NCI-H2196 (cell line): ENCODE results near the gene GNA12.
"Not testable (repeated sequence)": the region's sequence is repeated elsewhere in the genome, so short reads cannot be mapped to it uniquely, and the experiment has no call there.

Experiments
- DNase-seq: peaks from one replicate; lab custom pipeline; 2025; ENCODE audit not compliant: unreplicated experiment; lab: John Stamatoyannopoulos, UW

The GNA12 gene

GRCh38 chr7:2866601-2867000 is 22.5 kb upstream of the GNA12 start:
- DNase-seq, result no peak

- DNase-seq, result peak; percentile 22
Observed at GRCh38 chr7:2864999-2865670, 21.0 kb upstream of the GNA12 start.

- DNase-seq, result no peak
Observed at GRCh38 chr7:2864204-2864985, 20.3 kb upstream of the GNA12 start.

- DNase-seq, result peak; percentile 22
Observed at GRCh38 chr7:2863461-2864066, 19.5 kb upstream of the GNA12 start.

GRCh38 chr7:2862831-2863361 is 18.8 kb upstream of the GNA12 start:
- DNase-seq, result no peak

- no peak for DNase-seq
Observed at GRCh38 chr7:2861509-2861908, 17.4 kb upstream of the GNA12 start.

GRCh38 chr7:2860627-2861133 is 16.6 kb upstream of the GNA12 start:
- peak; percentile 79 for DNase-seq

- no peak for DNase-seq
Observed at GRCh38 chr7:2859952-2860351, 15.8 kb upstream of the GNA12 start.

GRCh38 chr7:2858621-2859020 is 14.5 kb upstream of the GNA12 start:
- DNase-seq, result no peak

- no peak for DNase-seq
Observed at GRCh38 chr7:2856388-2857169, 12.5 kb upstream of the GNA12 start.

GRCh38 chr7:2855386-2855785 is 11.3 kb upstream of the GNA12 start:
- peak; percentile 19 for DNase-seq

- not testable (repeated sequence) for DNase-seq
Observed at GRCh38 chr7:2853552-2853951, 9.4 kb upstream of the GNA12 start.

- DNase-seq, result no peak
Observed at GRCh38 chr7:2853147-2853546, 9.0 kb upstream of the GNA12 start.

- no peak for DNase-seq
Observed at GRCh38 chr7:2851497-2851896, 7.4 kb upstream of the GNA12 start.

GRCh38 chr7:2849941-2850766 is 6.0 kb upstream of the GNA12 start:
- no peak for DNase-seq

GRCh38 chr7:2845034-2845592 is 1.0 kb upstream of the GNA12 start:
- DNase-seq, result no peak

GRCh38 chr7:2843711-2844152 is 376 bp downstream of the GNA12 start:
- DNase-seq, result no peak

GRCh38 chr7:2843191-2843685 is 870 bp downstream of the GNA12 start:
- DNase-seq, result no peak

GRCh38 chr7:2841907-2842306 is 2.2 kb downstream of the GNA12 start:
- no peak for DNase-seq
